Measurements from ENCODE around the gene PLCB4.

Gene PLCB4

GRCh38 chr20:9311132-9311531, 242.2 kb downstream of the PLCB4 start:
- DNase-seq (ENCODE audit: insufficient read length, low spot score), result no peak
- FAIRE-seq, result no peak
- TF ChIP-seq PAX5 (IDR thresholded peaks at IDR 0.05; ENCODE audit: insufficient read depth, low read length, severe bottlenecking), result no peak
- no peak for TF ChIP-seq POLR2AphosphoS5 (IDR thresholded peaks at IDR 0.05; ENCODE audit: low read depth, low read length)
- TF ChIP-seq POU2F2 (IDR thresholded peaks at IDR 0.05; ENCODE audit: low read depth, low read length), result no peak
- TF ChIP-seq TAF1 (IDR thresholded peaks at IDR 0.05; ENCODE audit: low read depth, low read length), result no peak
- no peak for TF ChIP-seq SPI1 (IDR thresholded peaks at IDR 0.05; ENCODE audit: low read depth, low read length)
- no peak for TF ChIP-seq POLR2A (IDR thresholded peaks at IDR 0.05; ENCODE audit: low read depth, low read length)

DNA sequence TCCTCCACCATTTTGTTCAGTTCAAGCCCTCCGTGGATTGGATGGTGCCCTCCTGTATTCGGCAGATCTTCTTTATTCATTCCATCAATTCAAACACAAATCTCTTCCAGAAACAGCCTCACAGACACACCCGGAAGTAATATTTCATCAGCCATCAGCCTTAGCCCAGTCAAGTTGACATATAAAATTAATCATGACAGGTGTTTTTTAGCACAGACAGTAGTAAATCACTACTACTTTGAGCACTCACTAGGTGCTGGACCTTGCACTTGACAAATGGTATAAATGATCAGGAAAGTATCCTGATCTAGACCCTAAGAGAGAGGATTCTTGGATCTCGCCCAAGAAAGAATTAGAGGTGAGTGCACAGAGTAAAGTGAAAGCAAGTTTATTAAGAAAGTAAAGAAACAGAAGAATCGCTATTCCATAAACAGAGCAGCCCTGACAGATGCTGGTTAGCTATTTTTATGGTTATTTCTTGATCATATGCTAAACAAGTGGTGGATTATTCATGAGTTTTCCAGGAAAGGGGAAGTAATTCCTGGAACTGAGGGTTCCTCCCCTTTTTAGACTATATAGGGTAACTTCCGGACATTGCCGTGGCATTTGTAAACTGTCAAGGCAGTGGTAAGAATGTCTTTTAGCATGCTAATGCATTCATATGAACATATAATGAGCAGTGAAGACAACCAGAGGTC, 250.9 kb downstream of the PLCB4 start:
- DNase-seq (ENCODE audit: insufficient read length, low spot score), result no peak
- FAIRE-seq, result no peak
- TF ChIP-seq POU2F2 (IDR thresholded peaks at IDR 0.05; ENCODE audit: low read depth, low read length) (no peak), TAF1 (IDR thresholded peaks at IDR 0.05; ENCODE audit: low read depth, low read length) (no peak), SPI1 (IDR thresholded peaks at IDR 0.05; ENCODE audit: low read depth, low read length) (no peak), PAX5 (IDR thresholded peaks at IDR 0.05; ENCODE audit: insufficient read depth, low read length, severe bottlenecking) (no peak), POLR2AphosphoS5 (IDR thresholded peaks at IDR 0.05; ENCODE audit: low read depth, low read length) (no peak), POLR2A (IDR thresholded peaks at IDR 0.05; ENCODE audit: low read depth, low read length) (no peak)

DNA sequence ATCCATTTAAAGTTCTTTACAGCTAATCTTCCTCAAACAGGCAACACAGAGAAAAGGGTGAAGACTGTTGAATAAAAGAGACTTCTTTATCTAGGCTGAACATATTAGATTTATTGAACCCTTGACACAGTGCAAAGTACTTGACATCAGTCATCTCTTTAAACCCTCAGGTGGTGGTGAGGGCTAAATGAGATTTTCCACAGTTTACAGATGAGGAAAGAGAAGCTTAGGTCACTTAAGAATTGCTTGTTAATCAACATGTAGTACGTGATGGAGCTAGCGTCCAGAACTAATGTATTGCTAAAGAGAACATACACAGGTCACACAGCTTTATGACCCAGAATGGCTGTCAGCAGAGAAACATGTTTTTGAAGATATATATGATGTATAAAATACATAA, 252.1 kb downstream of the PLCB4 start:
- TF ChIP-seq POU2F2 (IDR thresholded peaks at IDR 0.05; ENCODE audit: low read depth, low read length), result no peak
- no peak for TF ChIP-seq PAX5 (IDR thresholded peaks at IDR 0.05; ENCODE audit: insufficient read depth, low read length, severe bottlenecking)
- TF ChIP-seq POLR2A (IDR thresholded peaks at IDR 0.05; ENCODE audit: low read depth, low read length), result no peak
- no peak for TF ChIP-seq TAF1 (IDR thresholded peaks at IDR 0.05; ENCODE audit: low read depth, low read length)
- TF ChIP-seq POLR2AphosphoS5 (IDR thresholded peaks at IDR 0.05; ENCODE audit: low read depth, low read length), result no peak
- TF ChIP-seq SPI1 (IDR thresholded peaks at IDR 0.05; ENCODE audit: low read depth, low read length), result no peak
- FAIRE-seq, result no peak
- DNase-seq (ENCODE audit: insufficient read length, low spot score), result no peak

DNA sequence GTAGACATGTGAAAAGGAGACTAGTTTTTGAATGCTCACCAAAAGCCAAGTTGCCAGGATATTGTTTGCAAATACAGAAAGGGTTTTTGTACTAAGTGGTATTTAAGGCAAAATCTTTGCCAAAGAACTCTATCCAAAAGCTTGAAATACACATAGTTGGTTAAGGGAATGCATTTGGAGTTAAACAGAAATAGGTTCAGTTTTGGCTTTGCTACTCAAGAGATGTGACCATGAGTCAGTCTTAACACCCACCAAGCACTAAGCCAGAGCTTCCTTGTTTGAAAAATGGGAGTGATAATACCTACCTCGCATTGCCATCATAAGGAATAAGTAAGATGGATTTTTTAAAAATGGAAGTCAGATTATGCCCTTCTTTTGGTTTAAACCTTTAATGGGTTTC, 253.8 kb downstream of the PLCB4 start:
- TF ChIP-seq POU2F2 (IDR thresholded peaks at IDR 0.05; ENCODE audit: low read depth, low read length) (no peak), POLR2A (IDR thresholded peaks at IDR 0.05; ENCODE audit: low read depth, low read length) (no peak), PAX5 (IDR thresholded peaks at IDR 0.05; ENCODE audit: insufficient read depth, low read length, severe bottlenecking) (no peak), TAF1 (IDR thresholded peaks at IDR 0.05; ENCODE audit: low read depth, low read length) (no peak), POLR2AphosphoS5 (IDR thresholded peaks at IDR 0.05; ENCODE audit: low read depth, low read length) (no peak), SPI1 (IDR thresholded peaks at IDR 0.05; ENCODE audit: low read depth, low read length) (no peak)
- no peak for DNase-seq (ENCODE audit: insufficient read length, low spot score)
- no peak for FAIRE-seq

DNA sequence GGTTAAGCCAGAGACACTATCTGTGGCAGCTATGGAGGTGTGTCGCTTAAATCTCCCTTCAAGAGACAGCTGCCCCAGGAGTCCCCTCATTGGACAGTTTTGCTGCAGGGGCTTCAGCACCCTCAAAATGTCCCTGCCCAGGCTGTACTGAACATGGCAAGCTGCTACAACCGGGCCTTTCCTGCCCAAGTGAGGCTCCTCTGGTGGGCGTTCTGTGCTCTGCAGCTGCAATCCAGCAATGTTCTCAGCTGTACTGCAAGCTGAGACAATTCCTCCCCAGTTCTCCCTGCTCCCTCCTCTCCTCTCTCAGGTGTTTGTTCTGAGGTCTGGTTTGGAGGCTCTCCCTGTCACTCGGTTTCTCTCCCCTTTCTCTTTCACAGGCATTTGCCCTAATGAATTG, 254.7 kb downstream of the PLCB4 start:
- DNase-seq (ENCODE audit: insufficient read length, low spot score), result no peak
- no peak for TF ChIP-seq POLR2AphosphoS5 (IDR thresholded peaks at IDR 0.05; ENCODE audit: low read depth, low read length)
- TF ChIP-seq POLR2A (IDR thresholded peaks at IDR 0.05; ENCODE audit: low read depth, low read length), result no peak
- TF ChIP-seq TAF1 (IDR thresholded peaks at IDR 0.05; ENCODE audit: low read depth, low read length), result no peak
- FAIRE-seq, result no peak

DNA sequence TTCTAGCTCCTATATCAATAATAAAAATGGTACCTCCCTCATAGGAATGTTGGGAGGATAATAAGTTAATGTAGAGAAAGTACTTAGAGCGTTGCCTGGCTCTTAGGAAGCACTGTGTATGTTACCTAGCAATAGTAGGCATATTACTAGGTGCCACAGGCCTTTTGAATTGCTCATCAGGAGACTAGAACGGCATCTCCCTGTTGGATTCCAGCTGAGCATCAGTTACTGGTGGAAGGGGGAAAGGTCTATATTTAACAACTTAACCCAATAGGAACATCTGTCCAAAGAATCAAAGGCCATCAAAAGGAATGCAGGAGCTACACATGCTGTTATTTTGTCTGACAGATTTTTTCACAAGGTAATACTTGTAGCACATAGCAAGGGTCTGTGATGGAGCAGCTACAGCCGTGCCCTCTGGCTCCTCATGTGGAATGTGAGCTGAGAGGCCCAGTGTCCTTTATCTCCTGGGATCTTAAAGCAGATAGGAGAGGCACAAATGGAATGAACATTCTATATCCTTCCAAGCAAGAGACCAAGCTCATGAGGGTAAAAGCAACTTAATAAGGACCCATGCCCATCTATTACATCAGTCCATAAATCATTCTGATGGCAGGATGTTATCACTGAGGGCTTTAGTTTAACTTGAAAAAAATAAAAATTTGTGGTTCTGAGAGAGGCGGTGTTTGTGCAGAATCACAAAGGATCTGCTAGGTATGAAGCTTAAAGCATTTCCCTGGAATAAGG, 260.6 kb downstream of the PLCB4 start:
- DNase-seq (ENCODE audit: insufficient read length, low spot score), result no peak
- TF ChIP-seq SPI1 (IDR thresholded peaks at IDR 0.05; ENCODE audit: low read depth, low read length), result no peak
- no peak for TF ChIP-seq POU2F2 (IDR thresholded peaks at IDR 0.05; ENCODE audit: low read depth, low read length)
- TF ChIP-seq POLR2A (IDR thresholded peaks at IDR 0.05; ENCODE audit: low read depth, low read length), result no peak
- no peak for TF ChIP-seq TAF1 (IDR thresholded peaks at IDR 0.05; ENCODE audit: low read depth, low read length)
- TF ChIP-seq POLR2AphosphoS5 (IDR thresholded peaks at IDR 0.05; ENCODE audit: low read depth, low read length), result no peak
- no peak for TF ChIP-seq PAX5 (IDR thresholded peaks at IDR 0.05; ENCODE audit: insufficient read depth, low read length, severe bottlenecking)
- no peak for FAIRE-seq

DNA sequence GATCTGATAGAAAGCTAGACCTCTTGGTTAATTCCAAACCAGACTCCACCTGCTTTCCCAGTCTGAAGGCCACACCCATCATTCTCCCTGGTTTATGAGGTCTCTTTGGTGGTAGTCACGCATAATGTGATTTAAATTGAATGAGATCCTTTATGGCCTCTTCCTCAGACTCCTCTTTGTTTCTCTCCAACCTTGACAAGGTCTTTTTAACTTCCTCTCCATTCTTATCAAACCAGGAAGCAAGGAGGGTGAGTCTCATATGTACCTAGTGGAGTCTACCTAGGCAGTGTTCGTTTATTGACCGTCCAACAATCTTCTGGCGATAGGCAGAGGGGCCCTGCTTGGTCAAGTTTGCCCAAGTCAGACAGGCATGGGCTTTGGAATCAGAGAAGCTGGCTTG, 261.3 kb downstream of the PLCB4 start:
- DNase-seq (ENCODE audit: insufficient read length, low spot score) (no peak), FAIRE-seq (no peak)
- TF ChIP-seq POLR2A (IDR thresholded peaks at IDR 0.05; ENCODE audit: low read depth, low read length), result no peak
- TF ChIP-seq SPI1 (IDR thresholded peaks at IDR 0.05; ENCODE audit: low read depth, low read length), result no peak
- no peak for TF ChIP-seq TAF1 (IDR thresholded peaks at IDR 0.05; ENCODE audit: low read depth, low read length)
- no peak for TF ChIP-seq POU2F2 (IDR thresholded peaks at IDR 0.05; ENCODE audit: low read depth, low read length)
- no peak for TF ChIP-seq POLR2AphosphoS5 (IDR thresholded peaks at IDR 0.05; ENCODE audit: low read depth, low read length)
- no peak for TF ChIP-seq PAX5 (IDR thresholded peaks at IDR 0.05; ENCODE audit: insufficient read depth, low read length, severe bottlenecking)

GRCh38 chr20:9331707-9332435, 263.0 kb downstream of the PLCB4 start:
- DNase-seq (ENCODE audit: insufficient read length, low spot score), result no peak
- no peak for FAIRE-seq
- TF ChIP-seq PAX5 (IDR thresholded peaks at IDR 0.05; ENCODE audit: insufficient read depth, low read length, severe bottlenecking) (no peak), POU2F2 (IDR thresholded peaks at IDR 0.05; ENCODE audit: low read depth, low read length) (no peak), POLR2A (IDR thresholded peaks at IDR 0.05; ENCODE audit: low read depth, low read length) (no peak), SPI1 (IDR thresholded peaks at IDR 0.05; ENCODE audit: low read depth, low read length) (no peak), TAF1 (IDR thresholded peaks at IDR 0.05; ENCODE audit: low read depth, low read length) (no peak), POLR2AphosphoS5 (IDR thresholded peaks at IDR 0.05; ENCODE audit: low read depth, low read length) (no peak)
